Adrenal gland (tissue), 5 donors: Measurements from ENCODE around the gene WFDC8.

ENCODE experiments used
- POLR2A ChIP-seq, 2 donors: fragments of 450-650 bp; IDR thresholded peaks; one replicate each; pipeline ENCODE4 v1.6.1; 2017; ENCODE audit warnings: antibody characterized with exemption in 2 of 2, mild to moderate bottlenecking in 2 of 2, moderate library complexity in 1 of 2
- TF ChIP-seq, protein P1 (sequence below), 6 experiments: fragments of 450-650 bp in 4 of 6; fragments of 200-600 bp in 2 of 6; sonication (generic) in 1 of 6; IDR thresholded peaks; 1 replicate in 5 of 6; 2 replicates in 1 of 6; pipeline versions ENCODE4 v1.5.1 to v1.8.0; 2016 to 2021; ENCODE audit warnings: antibody characterized with exemption in 6 of 6, mild to moderate bottlenecking in 2 of 6, moderate library complexity in 1 of 6
- donor health status: DM: no; HTN: no; CAD: no.

- TF ChIP-seq, protein P1, sequence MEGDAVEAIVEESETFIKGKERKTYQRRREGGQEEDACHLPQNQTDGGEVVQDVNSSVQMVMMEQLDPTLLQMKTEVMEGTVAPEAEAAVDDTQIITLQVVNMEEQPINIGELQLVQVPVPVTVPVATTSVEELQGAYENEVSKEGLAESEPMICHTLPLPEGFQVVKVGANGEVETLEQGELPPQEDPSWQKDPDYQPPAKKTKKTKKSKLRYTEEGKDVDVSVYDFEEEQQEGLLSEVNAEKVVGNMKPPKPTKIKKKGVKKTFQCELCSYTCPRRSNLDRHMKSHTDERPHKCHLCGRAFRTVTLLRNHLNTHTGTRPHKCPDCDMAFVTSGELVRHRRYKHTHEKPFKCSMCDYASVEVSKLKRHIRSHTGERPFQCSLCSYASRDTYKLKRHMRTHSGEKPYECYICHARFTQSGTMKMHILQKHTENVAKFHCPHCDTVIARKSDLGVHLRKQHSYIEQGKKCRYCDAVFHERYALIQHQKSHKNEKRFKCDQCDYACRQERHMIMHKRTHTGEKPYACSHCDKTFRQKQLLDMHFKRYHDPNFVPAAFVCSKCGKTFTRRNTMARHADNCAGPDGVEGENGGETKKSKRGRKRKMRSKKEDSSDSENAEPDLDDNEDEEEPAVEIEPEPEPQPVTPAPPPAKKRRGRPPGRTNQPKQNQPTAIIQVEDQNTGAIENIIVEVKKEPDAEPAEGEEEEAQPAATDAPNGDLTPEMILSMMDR (IDR thresholded peaks at IDR 0.05) = peak in 5 of 6 experiments; percentile 31 to 42 (median 37)
- TF ChIP-seq POLR2A (IDR thresholded peaks at IDR 0.05) = no peak
Measured at GRCh38 chr20:45545754-45546453, 33.2 kb downstream of the WFDC8 start.
